ENCODE data around the gene ADCY9. TPM values are rescaled to one million over a fixed set of nuclear protein-coding genes. Genes with fewer than 3 reads are reported as not detected.

Gene ADCY9
- polyA plus RNA-seq, 3 donors = 0.44 to 9.3 (median 0.67) TPM

DNA sequence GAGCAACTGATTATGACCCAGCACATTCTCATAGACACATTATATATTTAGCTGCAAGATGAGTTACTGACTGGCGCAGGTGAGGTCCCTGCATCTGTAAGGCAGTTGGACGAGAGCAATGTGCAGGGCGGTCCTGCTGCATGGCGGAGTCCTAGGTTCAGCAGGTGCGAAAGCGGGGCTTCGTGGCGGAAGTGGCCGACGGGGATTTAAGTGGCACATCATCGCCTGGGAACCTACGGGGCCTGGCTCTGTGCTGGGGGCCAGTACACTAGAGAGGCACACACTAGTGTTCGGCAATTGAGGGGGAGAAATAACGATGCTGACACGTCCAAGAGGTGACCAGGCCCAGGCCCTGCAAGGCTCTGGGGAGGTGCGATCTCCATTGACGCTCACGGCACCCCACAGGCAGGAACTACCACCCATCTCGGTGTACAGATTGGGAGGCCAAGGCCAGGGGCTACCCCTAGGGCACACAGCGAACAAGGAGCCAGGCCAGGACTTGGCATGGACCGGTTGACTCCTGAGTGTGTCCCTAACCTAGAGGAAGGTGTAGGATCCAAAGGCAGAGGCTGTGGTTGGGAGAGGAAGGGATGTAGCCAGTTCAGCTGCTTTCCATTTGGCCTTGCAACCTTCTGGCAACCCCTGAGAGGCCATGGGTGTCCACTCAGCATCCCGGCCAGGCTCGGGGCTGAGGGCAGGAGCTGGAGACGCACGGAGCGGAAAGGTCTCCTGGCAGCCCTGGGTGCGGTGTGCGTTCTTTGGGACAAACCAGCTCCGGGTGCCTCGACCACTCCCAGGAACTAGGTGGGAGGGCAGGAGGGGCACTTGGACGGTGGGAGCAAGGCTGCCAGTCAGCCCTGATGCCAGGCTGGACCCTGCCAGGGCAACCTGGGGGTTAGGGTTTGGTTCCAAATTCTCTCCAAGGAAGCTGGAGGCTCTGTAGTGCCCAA, 131.9 kb downstream of the ADCY9 start:
- no peak overlapping the region for H2AFZ ChIP-seq (ENCODE audit: insufficient read depth, low read depth, low read length, poor library complexity, severe bottlenecking)
- 95% methylated on average over 30 of the region's 31 CpGs for WGBS (ENCODE audit: insufficient coverage)
- no peak overlapping the region for H3K4me3 Mint-ChIP-seq
- no peak overlapping the region for H3K9ac ChIP-seq (ENCODE audit: insufficient read depth, low read length, poor library complexity, severe bottlenecking)
- H3K4me1 ChIP-seq (ENCODE audit: control insufficient read depth in 1 of 2, insufficient read depth in 2 of 2, low read length in 2 of 2) = peaks cover 14 to 15% of the 10 kb centered on the region in 2 donors
- H3K4me1 Mint-ChIP-seq = peaks cover 17% of the 10 kb centered on the region
- no peaks in the 10 kb centered on the region for H4K20me1 ChIP-seq (ENCODE audit: insufficient read depth, low read length)
- H3K9me3 Mint-ChIP-seq = no peaks in the 10 kb centered on the region
- H3K27ac Mint-ChIP-seq = no peak overlapping the region
- intact Hi-C loops (cut with micrococcal nuclease) = loop anchor here in 1 of 2 donors (10.0 kb wide), 1 partner anchor 260 kb away; the partner anchor contains the start of gene SRL
- H3K4me3 ChIP-seq (replicated peaks in 1 of 3; ENCODE audit: low read depth in 2 of 3, low read length in 3 of 3) = no peak overlapping the region
- H3K79me2 ChIP-seq (ENCODE audit: insufficient read depth, low read length) = no peaks in the 10 kb centered on the region
- peaks cover 26 to 49% of the 10 kb centered on the region in 2 donors for H3K36me3 Mint-ChIP-seq
- H3K27me3 Mint-ChIP-seq (ENCODE audit: low read depth in 3 of 3) = peaks cover 0 to 1% (median 1%) of the 10 kb centered on the region in 3 donors
- H3K27me3 ChIP-seq (ENCODE audit: control insufficient read depth in 2 of 2, insufficient read depth in 2 of 2, low read length in 2 of 2) = no peaks in the 10 kb centered on the region
- H3K4me2 ChIP-seq (replicated peaks; ENCODE audit: extremely low read depth, low read length, poor library complexity, severe bottlenecking) = no peak overlapping the region
- H3K27ac ChIP-seq (ENCODE audit: low read depth in 1 of 2, low read length in 2 of 2) = no peak overlapping the region
- peaks cover 19 to 23% of the 10 kb centered on the region in 2 donors for H3K36me3 ChIP-seq (replicated peaks in 1 of 2; ENCODE audit: control insufficient read depth in 1 of 2, insufficient read depth in 2 of 2, low read length in 2 of 2)
- DNase-seq = no peak
- H3K9me3 ChIP-seq (replicated peaks in 1 of 2; ENCODE audit: control insufficient read depth in 1 of 2, insufficient read depth in 1 of 2, low read length in 2 of 2) = no peaks in the 10 kb centered on the region
- TF ChIP-seq, protein P1, sequence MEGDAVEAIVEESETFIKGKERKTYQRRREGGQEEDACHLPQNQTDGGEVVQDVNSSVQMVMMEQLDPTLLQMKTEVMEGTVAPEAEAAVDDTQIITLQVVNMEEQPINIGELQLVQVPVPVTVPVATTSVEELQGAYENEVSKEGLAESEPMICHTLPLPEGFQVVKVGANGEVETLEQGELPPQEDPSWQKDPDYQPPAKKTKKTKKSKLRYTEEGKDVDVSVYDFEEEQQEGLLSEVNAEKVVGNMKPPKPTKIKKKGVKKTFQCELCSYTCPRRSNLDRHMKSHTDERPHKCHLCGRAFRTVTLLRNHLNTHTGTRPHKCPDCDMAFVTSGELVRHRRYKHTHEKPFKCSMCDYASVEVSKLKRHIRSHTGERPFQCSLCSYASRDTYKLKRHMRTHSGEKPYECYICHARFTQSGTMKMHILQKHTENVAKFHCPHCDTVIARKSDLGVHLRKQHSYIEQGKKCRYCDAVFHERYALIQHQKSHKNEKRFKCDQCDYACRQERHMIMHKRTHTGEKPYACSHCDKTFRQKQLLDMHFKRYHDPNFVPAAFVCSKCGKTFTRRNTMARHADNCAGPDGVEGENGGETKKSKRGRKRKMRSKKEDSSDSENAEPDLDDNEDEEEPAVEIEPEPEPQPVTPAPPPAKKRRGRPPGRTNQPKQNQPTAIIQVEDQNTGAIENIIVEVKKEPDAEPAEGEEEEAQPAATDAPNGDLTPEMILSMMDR (IDR thresholded peaks at IDR 0.05) = no peak

DNA sequence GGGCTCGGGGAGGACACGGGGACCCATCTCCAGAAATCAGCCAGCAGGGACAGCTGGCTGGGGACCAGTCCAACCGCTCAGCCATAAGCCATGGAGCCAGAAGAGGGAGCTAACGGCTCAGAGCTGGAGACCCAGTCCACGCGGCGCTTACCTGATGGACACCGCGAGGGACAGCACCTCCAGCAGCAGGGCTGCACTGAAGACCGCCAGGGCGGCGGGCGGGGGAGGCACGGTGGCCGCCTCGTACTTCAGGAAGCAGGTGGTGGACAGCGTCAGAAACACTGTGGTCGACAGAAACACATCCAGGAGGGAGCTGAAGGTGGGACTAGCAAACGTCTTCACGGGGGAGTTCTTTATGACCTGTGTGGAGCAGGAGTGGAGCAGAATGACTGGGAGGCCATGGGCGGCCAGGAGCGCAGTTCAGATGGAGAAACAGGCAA, 133.1 kb downstream of the ADCY9 start:
- Mint-ChIP-seq H3K4me3 (no peak overlapping the region), H3K36me3 (peaks cover 34 to 53% of the 10 kb centered on the region in 2 donors), H3K9me3 (no peaks in the 10 kb centered on the region), H3K27ac (peak overlapping the region in 1 of 7 donors; percentile 37), H3K27me3 (ENCODE audit: low read depth in 3 of 3) (peaks cover 0 to 1% (median 1%) of the 10 kb centered on the region in 3 donors), H3K4me1 (peaks cover 15% of the 10 kb centered on the region)
- WGBS (ENCODE audit: insufficient coverage) = 7% methylated on average over 21 of the region's 22 CpGs
- no peak overlapping the region for H3K9ac ChIP-seq (ENCODE audit: insufficient read depth, low read length, poor library complexity, severe bottlenecking)
- H3K27ac ChIP-seq (ENCODE audit: low read depth in 1 of 2, low read length in 2 of 2) = no peak overlapping the region
- H3K27me3 ChIP-seq (ENCODE audit: control insufficient read depth in 2 of 2, insufficient read depth in 2 of 2, low read length in 2 of 2) = no peaks in the 10 kb centered on the region
- H2AFZ ChIP-seq (ENCODE audit: insufficient read depth, low read depth, low read length, poor library complexity, severe bottlenecking) = no peak overlapping the region
- DNase-seq = peak; percentile 38 to 71 (median 58)
- intact Hi-C loops (cut with micrococcal nuclease) = loop anchor here (2.0 to 10.0 kb wide), 2 partner anchors 262 to 272 kb away; partner anchors contain the start of gene SRL (in 1 of the 2)
- H4K20me1 ChIP-seq (ENCODE audit: insufficient read depth, low read length) = no peaks in the 10 kb centered on the region
- H3K4me3 ChIP-seq (replicated peaks in 1 of 3; ENCODE audit: low read depth in 2 of 3, low read length in 3 of 3) = no peak overlapping the region
- H3K9me3 ChIP-seq (replicated peaks in 1 of 2; ENCODE audit: control insufficient read depth in 1 of 2, insufficient read depth in 1 of 2, low read length in 2 of 2) = no peaks in the 10 kb centered on the region
- H3K4me2 ChIP-seq (replicated peaks; ENCODE audit: extremely low read depth, low read length, poor library complexity, severe bottlenecking) = no peak overlapping the region
- H3K79me2 ChIP-seq (ENCODE audit: insufficient read depth, low read length) = no peaks in the 10 kb centered on the region
- TF ChIP-seq, protein P1 (IDR thresholded peaks at IDR 0.05) = peak; percentile 77
- H3K36me3 ChIP-seq (replicated peaks in 1 of 2; ENCODE audit: control insufficient read depth in 1 of 2, insufficient read depth in 2 of 2, low read length in 2 of 2) = peaks cover 23 to 27% of the 10 kb centered on the region in 2 donors
- H3K4me1 ChIP-seq (ENCODE audit: control insufficient read depth in 1 of 2, insufficient read depth in 2 of 2, low read length in 2 of 2) = peaks cover 10% of the 10 kb centered on the region in 2 donors

Data from CD14-positive monocyte (primary cell).